Trophoblast cell (in vitro differentiated cells and primary cell): ENCODE measurements around the gene C16orf74.
A peak's percentile ranks its signal among the peaks of the same experiment; 100 is the strongest.

Experiments
- DNase-seq, 2 donors: peaks; one replicate each; pipeline ENCODE4 v3.0.0-alpha.2; 2016
- H2AFZ ChIP-seq: 2 replicates; pipeline ENCODE4 v1.6.1; 2013; ENCODE audit warnings: low read length, moderate library complexity, mild to moderate bottlenecking; ENCODE audit not compliant: insufficient read depth, poor library complexity
- H2AK5ac ChIP-seq: 2 replicates; pipeline ENCODE4 v1.6.1; 2013; ENCODE audit warnings: mild to moderate bottlenecking, low read length
- H2BK120ac ChIP-seq: 2 replicates; pipeline ENCODE4 v1.6.1; 2013; ENCODE audit warnings: low read length, mild to moderate bottlenecking, moderate library complexity; ENCODE audit not compliant: insufficient read depth, poor library complexity
- H2BK12ac ChIP-seq: 2 replicates; pipeline ENCODE4 v1.6.1; 2013; ENCODE audit warnings: mild to moderate bottlenecking, low read length, moderate library complexity
- H2BK5ac ChIP-seq: 2 replicates; pipeline ENCODE4 v1.6.1; 2013; ENCODE audit warnings: low read length, low read depth, moderate library complexity, mild to moderate bottlenecking; ENCODE audit not compliant: poor library complexity
- H3K14ac ChIP-seq: 2 replicates; pipeline ENCODE4 v1.6.1; 2013; ENCODE audit warnings: mild to moderate bottlenecking, low read length
- H3K18ac ChIP-seq: 2 replicates; pipeline ENCODE4 v1.6.1; 2013; ENCODE audit warnings: mild to moderate bottlenecking, low read length
- H3K23ac ChIP-seq: 2 replicates; pipeline ENCODE4 v1.6.1; 2013; ENCODE audit warnings: low read length
- H3K27ac ChIP-seq: 2 replicates; pipeline ENCODE4 v1.5.1; 2013; ENCODE audit warnings: low read depth, mild to moderate bottlenecking, inconsistent platforms, low read length, moderate library complexity
- H3K27me3 ChIP-seq: 2 replicates; pipeline ENCODE4 v1.6.1; 2013; ENCODE audit warnings: inconsistent platforms, mild to moderate bottlenecking, low read length, moderate library complexity; ENCODE audit not compliant: insufficient read depth
- H3K36me3 ChIP-seq, 2 experiments: 1 replicate in 1 of 2; 2 replicates in 1 of 2; pipeline ENCODE4 v1.6.1; 2013; ENCODE audit warnings: low read length in 2 of 2, mild to moderate bottlenecking in 2 of 2, moderate library complexity in 1 of 2; ENCODE audit not compliant: insufficient read depth in 2 of 2, control insufficient read depth in 1 of 2
- H3K4ac ChIP-seq: 2 replicates; pipeline ENCODE4 v1.6.1; 2013; ENCODE audit warnings: low read depth, mild to moderate bottlenecking, low read length, moderate library complexity
- H3K4me1 ChIP-seq, 2 experiments: 1 replicate in 1 of 2; 2 replicates in 1 of 2; pipeline ENCODE4 v1.6.1; 2013; ENCODE audit warnings: low read length in 2 of 2, mild to moderate bottlenecking in 2 of 2, moderate library complexity in 1 of 2; ENCODE audit not compliant: insufficient read depth in 2 of 2, control insufficient read depth in 1 of 2
- H3K4me2 ChIP-seq: 2 replicates; pipeline ENCODE4 v1.6.1; 2013; ENCODE audit warnings: inconsistent platforms, mild to moderate bottlenecking, low read length, moderate library complexity
- H3K4me3 ChIP-seq: 2 replicates; pipeline ENCODE4 v1.5.1; 2013; ENCODE audit warnings: mild to moderate bottlenecking, low read depth, low read length, inconsistent platforms
- H3K79me1 ChIP-seq: one replicate; pipeline ENCODE4 v1.6.1; 2013; ENCODE audit warnings: low read length
- H3K79me2 ChIP-seq: 2 replicates; pipeline ENCODE4 v1.6.1; 2013; ENCODE audit warnings: low read length, mild to moderate bottlenecking; ENCODE audit not compliant: control insufficient read depth, insufficient read depth, poor library complexity
- H3K9ac ChIP-seq: 2 replicates; pipeline ENCODE4 v1.6.1; 2013; ENCODE audit warnings: mild to moderate bottlenecking, low read length
- H3K9me3 ChIP-seq: 2 replicates; pipeline ENCODE4 v1.6.1; 2013; ENCODE audit warnings: low read depth, mild to moderate bottlenecking, control low read depth, inconsistent platforms, low read length; ENCODE audit not compliant: insufficient read depth
- H4K12ac ChIP-seq: 2 replicates; pipeline ENCODE4 v1.6.1; 2013; ENCODE audit warnings: low read depth, mild to moderate bottlenecking, low read length, moderate library complexity
- H4K8ac ChIP-seq: 2 replicates; pipeline ENCODE4 v1.6.1; 2013; ENCODE audit warnings: low read depth, mild to moderate bottlenecking, low read length, moderate library complexity
- H4K91ac ChIP-seq: one replicate; pipeline ENCODE4 v1.6.1; 2013; ENCODE audit warnings: low read depth, mild to moderate bottlenecking, low read length, moderate library complexity
- WGBS: extraction: QIAGEN DNeasy Blood & Tissue Kit; methylation state at CpG from one replicate; pipeline ENCODE4 v1.1.7; 2013; ENCODE audit warnings: missing lambda C conversion rate; ENCODE audit not compliant: insufficient read length, insufficient coverage; ENCODE audit errors: extremely low coverage; 5-methylcytosine and 5-hydroxymethylcytosine counted together

The C16orf74 gene

DNA sequence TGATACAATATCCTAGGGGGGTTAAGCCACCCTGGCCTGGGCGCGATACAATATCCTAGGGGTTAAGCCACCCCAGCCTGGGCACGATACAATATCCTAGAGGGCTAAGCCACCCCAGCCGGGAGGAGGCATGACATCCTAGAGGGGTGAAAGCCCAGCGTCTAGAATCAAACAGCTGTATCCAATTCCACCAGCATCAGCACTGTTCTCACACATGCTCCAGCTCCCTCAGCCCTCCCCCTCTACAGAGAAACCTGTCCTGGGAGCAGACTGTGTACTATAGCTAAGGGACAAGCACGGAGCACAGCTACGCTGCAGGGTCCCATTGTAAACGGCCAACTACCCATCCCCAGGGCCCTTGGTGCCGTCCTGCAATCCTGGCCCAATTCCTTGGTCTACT lies 68.4 kb downstream of the C16orf74 start:
- Histone ChIP-seq H3K4me1 (peaks cover 0 to 3% of the 10 kb centered on the region in 2 experiments), H2BK5ac (no peak overlapping the region), H3K9ac (no peak overlapping the region), H3K9me3 (no peaks in the 10 kb centered on the region), H3K14ac (no peak overlapping the region), H2BK120ac (no peak overlapping the region), H3K4ac (no peak overlapping the region), H3K18ac (no peak overlapping the region), H3K4me2 (no peak overlapping the region), H3K4me3 (no peak overlapping the region), H3K79me1 (no peaks in the 10 kb centered on the region), H2AFZ (no peak overlapping the region), H3K27ac (no peak overlapping the region), H3K79me2 (no peaks in the 10 kb centered on the region), H3K23ac (no peak overlapping the region), H2BK12ac (no peak overlapping the region), H3K27me3 (no peaks in the 10 kb centered on the region), H4K12ac (peak overlapping the region; percentile 63), H4K8ac (no peak overlapping the region), H2AK5ac (no peak overlapping the region), H4K91ac (no peak overlapping the region), H3K36me3 (peaks cover 13 to 31% of the 10 kb centered on the region in 2 experiments)
- WGBS: no CpG with 5 or more reads among the region's 9 CpGs
- no peak for DNase-seq

DNA sequence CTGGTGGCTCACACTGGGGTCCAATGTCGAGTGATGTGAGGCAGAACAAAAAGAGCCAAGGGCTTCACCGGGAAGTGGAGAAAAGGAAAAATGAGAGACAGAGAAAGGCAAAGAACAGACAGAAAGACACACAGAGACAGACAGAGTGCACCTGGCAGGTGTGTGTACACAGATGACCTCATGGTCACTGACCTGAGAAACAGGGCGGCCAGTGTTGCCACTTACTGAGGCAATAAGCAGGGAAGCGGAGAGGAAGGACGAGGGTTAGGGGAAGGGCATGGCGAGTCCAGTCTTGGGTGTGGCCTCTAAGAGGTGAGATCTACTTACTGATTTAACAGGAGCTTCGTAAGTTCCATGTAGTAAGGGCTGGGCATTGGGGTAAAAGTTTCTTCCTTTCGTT lies 69.6 kb downstream of the C16orf74 start:
- Histone ChIP-seq H4K8ac (no peak overlapping the region), H3K27ac (no peak overlapping the region), H3K18ac (no peak overlapping the region), H3K79me1 (no peaks in the 10 kb centered on the region), H3K4me3 (no peak overlapping the region), H3K9me3 (no peaks in the 10 kb centered on the region), H3K4me1 (no peaks in the 10 kb centered on the region), H4K91ac (no peak overlapping the region), H3K27me3 (no peaks in the 10 kb centered on the region), H2BK5ac (no peak overlapping the region), H4K12ac (no peak overlapping the region), H3K23ac (no peak overlapping the region), H2BK120ac (no peak overlapping the region), H2BK12ac (no peak overlapping the region), H2AK5ac (no peak overlapping the region), H3K36me3 (peaks cover 19 to 38% of the 10 kb centered on the region in 2 experiments), H3K14ac (no peak overlapping the region), H3K9ac (no peak overlapping the region), H2AFZ (no peak overlapping the region), H3K4me2 (no peak overlapping the region), H3K79me2 (no peaks in the 10 kb centered on the region), H3K4ac (no peak overlapping the region)
- no CpG with 5 or more reads among the region's 8 CpGs for WGBS
- peak; percentile 31 to 38 for DNase-seq

DNA sequence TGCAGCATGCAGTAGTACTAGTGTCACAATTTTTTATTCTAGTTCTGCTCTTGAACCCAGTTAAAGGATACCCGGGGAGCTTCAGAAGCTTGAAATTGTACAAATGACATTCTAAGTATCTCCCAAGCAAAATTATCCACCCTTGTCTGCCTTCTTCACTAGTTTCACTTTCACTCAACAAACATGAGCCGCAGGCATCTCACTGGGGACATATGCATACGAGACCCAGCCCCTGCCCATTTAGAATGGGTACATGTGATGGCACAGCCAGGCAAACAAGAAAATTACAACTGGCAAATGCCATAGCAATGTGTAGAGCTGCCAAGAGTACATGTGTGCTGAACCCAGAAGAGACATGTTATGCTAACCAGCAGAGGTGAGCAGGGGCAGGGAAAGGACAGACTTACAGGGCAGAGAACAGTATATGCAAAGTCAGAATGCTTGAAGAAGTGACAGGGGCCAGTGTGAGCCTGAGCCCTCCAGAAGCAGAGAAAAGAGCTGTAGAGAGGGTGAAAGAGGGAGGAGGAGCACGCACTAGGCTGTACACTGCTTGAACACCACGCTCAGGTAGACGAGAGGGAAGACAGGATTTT lies 70.4 kb downstream of the C16orf74 start:
- H3K4me2 ChIP-seq: no peak overlapping the region
- no peak overlapping the region for H2AFZ ChIP-seq
- H3K4me3 ChIP-seq: no peak overlapping the region
- H3K36me3 ChIP-seq: peaks cover 19 to 42% of the 10 kb centered on the region in 2 experiments
- no peak for DNase-seq
- no peaks in the 10 kb centered on the region for H3K4me1 ChIP-seq
- H2BK120ac ChIP-seq: no peak overlapping the region
- H4K8ac ChIP-seq: no peak overlapping the region
- no peak overlapping the region for H3K4ac ChIP-seq
- H3K18ac ChIP-seq: no peak overlapping the region
- no peak overlapping the region for H3K23ac ChIP-seq
- no peak overlapping the region for H4K12ac ChIP-seq
- H2BK12ac ChIP-seq: no peak overlapping the region
- H2BK5ac ChIP-seq: no peak overlapping the region
- H3K9me3 ChIP-seq: no peaks in the 10 kb centered on the region
- H3K79me1 ChIP-seq: no peaks in the 10 kb centered on the region
- no peaks in the 10 kb centered on the region for H3K27me3 ChIP-seq
- H4K91ac ChIP-seq: no peak overlapping the region
- no peak overlapping the region for H2AK5ac ChIP-seq
- H3K9ac ChIP-seq: no peak overlapping the region
- no peak overlapping the region for H3K14ac ChIP-seq
- WGBS: no CpG with 5 or more reads among the region's 6 CpGs
- no peaks in the 10 kb centered on the region for H3K79me2 ChIP-seq
- no peak overlapping the region for H3K27ac ChIP-seq

DNA sequence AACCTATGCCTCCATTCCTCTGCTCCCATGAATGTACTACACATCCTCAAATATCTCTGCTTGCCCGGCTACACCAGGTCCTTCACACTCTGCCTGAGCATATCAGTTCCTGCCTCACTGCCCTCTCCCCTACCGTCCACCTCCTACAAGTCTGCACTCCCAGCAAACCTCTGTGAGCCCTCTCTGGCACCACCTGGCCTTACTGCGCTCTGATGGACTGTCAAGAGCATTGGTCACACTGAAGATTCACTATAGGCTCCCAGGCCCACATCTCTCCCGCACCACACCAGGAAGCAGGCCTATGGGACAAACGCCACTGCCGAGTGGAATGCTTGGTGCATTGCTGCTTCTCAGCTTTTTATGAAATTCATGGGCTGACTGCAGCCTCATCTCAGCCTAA lies 71.0 kb downstream of the C16orf74 start:
- WGBS: no CpG with 5 or more reads among the region's 6 CpGs
- Histone ChIP-seq H3K4ac (no peak overlapping the region), H3K9ac (no peak overlapping the region), H3K4me1 (no peaks in the 10 kb centered on the region), H3K36me3 (peaks cover 21 to 46% of the 10 kb centered on the region in 2 experiments), H3K23ac (no peak overlapping the region), H3K27ac (no peak overlapping the region), H3K9me3 (no peaks in the 10 kb centered on the region), H3K4me3 (no peak overlapping the region), H2BK5ac (no peak overlapping the region), H3K14ac (no peak overlapping the region), H4K12ac (no peak overlapping the region), H2AK5ac (no peak overlapping the region), H4K8ac (no peak overlapping the region), H2BK120ac (no peak overlapping the region), H3K18ac (no peak overlapping the region), H3K4me2 (no peak overlapping the region), H2AFZ (no peak overlapping the region), H3K27me3 (no peaks in the 10 kb centered on the region), H3K79me1 (no peaks in the 10 kb centered on the region), H2BK12ac (no peak overlapping the region), H3K79me2 (no peaks in the 10 kb centered on the region), H4K91ac (no peak overlapping the region)
- DNase-seq: peak; percentile 51 to 67
